Loucy (cell line): ENCODE measurements around the gene CCIN.

Source experiments
- H2AFZ ChIP-seq: fragments of 200-600 bp; sonication (generic); 2 replicates; pipeline ENCODE4 v1.6.0; 2016; ENCODE audit warnings: antibody characterized with exemption, mild to moderate bottlenecking, low read length, moderate library complexity
- H3F3A ChIP-seq: fragments of 200-600 bp; 2 replicates; pipeline ENCODE4 v1.6.0; 2016; ENCODE audit warnings: antibody characterized with exemption, low read depth, mild to moderate bottlenecking
- H3K27me3 ChIP-seq: fragments of 200-600 bp; sonication (generic); 2 replicates; pipeline ENCODE4 v1.6.1; 2014; ENCODE audit warnings: low read length, mild to moderate bottlenecking; ENCODE audit not compliant: insufficient read depth, poor library complexity, severe bottlenecking
- H3K36me3 ChIP-seq: fragments of 200-600 bp; sonication (generic); 2 replicates; pipeline ENCODE4 v1.6.1; 2016; ENCODE audit warnings: low read length; ENCODE audit not compliant: insufficient read depth
- H3K4me1 ChIP-seq: fragments of 200-600 bp; sonication (generic); 2 replicates; pipeline ENCODE4 v1.5.1; 2014; ENCODE audit warnings: low read length, mild to moderate bottlenecking; ENCODE audit not compliant: insufficient read depth, poor library complexity, severe bottlenecking
- H3K4me2 ChIP-seq: fragments of 200-600 bp; sonication (generic); 2 replicates; pipeline ENCODE4 v1.6.0; 2014; ENCODE audit warnings: antibody characterized with exemption, low read length, low read depth, mild to moderate bottlenecking; ENCODE audit not compliant: poor library complexity, severe bottlenecking
- H3K4me3 ChIP-seq: fragments of 200-600 bp; sonication (generic); 2 replicates; pipeline ENCODE4 v1.5.1; 2014; ENCODE audit warnings: low read length, mild to moderate bottlenecking, mixed read lengths; ENCODE audit not compliant: poor library complexity, severe bottlenecking
- H3K79me2 ChIP-seq: fragments of 200-600 bp; sonication (generic); 2 replicates; pipeline ENCODE4 v1.6.1; 2014; ENCODE audit warnings: low read length; ENCODE audit not compliant: insufficient read depth
- H3K9ac ChIP-seq: fragments of 200-600 bp; sonication (generic); 2 replicates; pipeline ENCODE4 v1.6.0; 2014; ENCODE audit warnings: mild to moderate bottlenecking, low read depth, low read length, moderate library complexity; ENCODE audit not compliant: poor library complexity, severe bottlenecking
- H3K9me2 ChIP-seq: fragments of 200-600 bp; sonication (generic); replicated peaks from 2 replicates; pipeline ENCODE4 v1.6.1; 2016; ENCODE audit warnings: low read depth, low read length, mixed read lengths
- H3K9me3 ChIP-seq: fragments of 200-600 bp; sonication (generic); 2 replicates; pipeline ENCODE4 v1.6.1; 2014; ENCODE audit warnings: mild to moderate bottlenecking, antibody characterized with exemption, low read length, low read depth; ENCODE audit not compliant: insufficient read depth
- H4K20me1 ChIP-seq: fragments of 200-600 bp; sonication (generic); 2 replicates; pipeline ENCODE4 v1.6.0; 2014; ENCODE audit warnings: antibody characterized with exemption, low read length, mild to moderate bottlenecking; ENCODE audit not compliant: insufficient read depth, poor library complexity, severe bottlenecking
- CTCF ChIP-seq: fragments of 200-600 bp; sonication (generic); conservative IDR thresholded peaks from 2 replicates; pipeline ENCODE4 v1.5.1; 2014; ENCODE audit warnings: mild to moderate bottlenecking, antibody characterized with exemption, low read length
- EZH2phosphoT487 ChIP-seq: fragments of 200-600 bp; IDR thresholded peaks from 2 replicates; pipeline ENCODE4 v1.6.1; 2018; ENCODE audit warnings: antibody characterized with exemption, mild to moderate bottlenecking, moderate library complexity, borderline replicate concordance

Gene CCIN

GRCh38 chr9:36213387-36213786 is 44.2 kb downstream of the CCIN start:
- H3K27me3 ChIP-seq, result no peaks in the 10 kb centered on the region
- peaks cover 41% of the 10 kb centered on the region for H4K20me1 ChIP-seq
- H3K9me2 ChIP-seq, result no peaks in the 10 kb centered on the region
- H3K9ac ChIP-seq, result no peak overlapping the region
- H3K4me3 ChIP-seq, result no peak overlapping the region
- H3F3A ChIP-seq, result no peaks in the 10 kb centered on the region
- no peaks in the 10 kb centered on the region for H3K9me3 ChIP-seq
- H3K36me3 ChIP-seq, result peaks cover 90% of the 10 kb centered on the region
- peaks cover 68% of the 10 kb centered on the region for H3K79me2 ChIP-seq
- TF ChIP-seq EZH2phosphoT487 (no peak), CTCF (no peak)
- no peak overlapping the region for H2AFZ ChIP-seq
- H3K4me1 ChIP-seq, result peaks cover 21% of the 10 kb centered on the region
- peak overlapping the region; percentile 0 for H3K4me2 ChIP-seq

GRCh38 chr9:36213989-36214388 is 44.8 kb downstream of the CCIN start:
- no peaks in the 10 kb centered on the region for H3K9me2 ChIP-seq
- no peak for TF ChIP-seq CTCF
- no peak for TF ChIP-seq EZH2phosphoT487
- no peaks in the 10 kb centered on the region for H3K27me3 ChIP-seq
- H3F3A ChIP-seq, result no peaks in the 10 kb centered on the region
- H3K36me3 ChIP-seq, result peaks cover 90% of the 10 kb centered on the region
- no peak overlapping the region for H2AFZ ChIP-seq
- no peak overlapping the region for H3K9ac ChIP-seq
- H3K9me3 ChIP-seq, result no peaks in the 10 kb centered on the region
- peaks cover 35% of the 10 kb centered on the region for H4K20me1 ChIP-seq
- no peak overlapping the region for H3K4me3 ChIP-seq
- H3K4me2 ChIP-seq, result no peak overlapping the region
- peaks cover 62% of the 10 kb centered on the region for H3K79me2 ChIP-seq
- H3K4me1 ChIP-seq, result peaks cover 15% of the 10 kb centered on the region

- H3F3A ChIP-seq, result no peaks in the 10 kb centered on the region
- H2AFZ ChIP-seq, result no peak overlapping the region
- no peaks in the 10 kb centered on the region for H3K27me3 ChIP-seq
- peaks cover 90% of the 10 kb centered on the region for H3K36me3 ChIP-seq
- H3K9me3 ChIP-seq, result no peaks in the 10 kb centered on the region
- H3K9ac ChIP-seq, result no peak overlapping the region
- H3K9me2 ChIP-seq, result no peaks in the 10 kb centered on the region
- H3K4me1 ChIP-seq, result peaks cover 15% of the 10 kb centered on the region
- no peak for TF ChIP-seq CTCF
- TF ChIP-seq EZH2phosphoT487, result no peak
- H4K20me1 ChIP-seq, result peaks cover 35% of the 10 kb centered on the region
- H3K4me2 ChIP-seq, result no peak overlapping the region
- peaks cover 56% of the 10 kb centered on the region for H3K79me2 ChIP-seq
- H3K4me3 ChIP-seq, result no peak overlapping the region
These were observed 45.4 kb downstream of the CCIN start for GRCh38 chr9:36214571-36214970.
